Activated CD8-positive, alpha-beta memory T cell treated with anti-CD3 and anti-CD28 coated beads for 4 hours (primary cell): ENCODE data around the gene TBC1D2B.

ENCODE experiments used
- DNase-seq, 2 donors: peaks; one replicate each; pipeline ENCODE4 v3.0.0-alpha.2; 2020; ENCODE audit warnings: low read depth in 2 of 2

The TBC1D2B gene

GRCh38 chr15:78097667-78098066, 20.2 kb upstream of the TBC1D2B start:
- no peak for DNase-seq

GRCh38 chr15:78093242-78094020, 15.9 kb upstream of the TBC1D2B start:
- DNase-seq = no peak

DNA sequence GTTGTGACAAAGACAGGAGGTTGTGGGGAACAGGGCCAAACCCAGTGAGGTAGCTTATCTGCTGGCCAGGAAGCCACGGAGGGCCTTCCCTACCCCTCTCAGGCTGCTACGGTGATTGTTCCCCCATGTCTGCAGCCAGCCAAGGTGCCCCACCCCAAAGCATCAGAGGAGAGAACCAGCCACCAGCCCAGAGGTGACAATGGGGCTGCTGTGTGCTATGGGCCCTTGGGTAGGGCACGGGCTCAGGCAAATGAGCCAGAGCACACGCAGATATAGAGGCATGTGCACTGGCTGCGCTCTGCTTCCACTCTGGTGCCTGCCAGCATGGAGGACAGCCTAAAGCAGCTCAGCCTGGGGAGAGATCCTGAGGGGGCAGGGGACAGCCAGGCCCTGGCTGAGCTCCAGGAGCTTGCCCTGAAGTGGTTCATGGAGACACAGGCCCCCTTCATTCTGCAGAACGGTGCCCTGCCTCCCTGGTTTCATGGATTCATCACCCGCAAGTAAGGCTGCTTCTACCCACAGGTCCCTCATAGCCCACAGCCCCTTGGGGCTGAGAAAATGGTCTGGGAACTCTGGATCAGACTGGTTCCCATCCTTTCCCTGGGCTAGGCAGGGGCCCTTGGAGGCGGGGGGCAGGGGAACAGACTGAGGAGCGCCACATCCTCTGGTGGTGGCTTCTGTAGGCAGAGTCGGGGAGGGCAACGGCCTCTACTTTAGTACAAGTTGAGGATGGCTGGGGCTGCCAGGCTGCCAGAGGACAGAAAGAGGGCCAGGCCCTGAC, 14.9 kb upstream of the TBC1D2B start, which contains the start of gene SH2D7:
TSS of gene SH2D7 (plus strand) at position 301 of the 781 bp plus-strand sequence. CDS start at position 325, 24 bp downstream.
- DNase-seq = no peak

DNA sequence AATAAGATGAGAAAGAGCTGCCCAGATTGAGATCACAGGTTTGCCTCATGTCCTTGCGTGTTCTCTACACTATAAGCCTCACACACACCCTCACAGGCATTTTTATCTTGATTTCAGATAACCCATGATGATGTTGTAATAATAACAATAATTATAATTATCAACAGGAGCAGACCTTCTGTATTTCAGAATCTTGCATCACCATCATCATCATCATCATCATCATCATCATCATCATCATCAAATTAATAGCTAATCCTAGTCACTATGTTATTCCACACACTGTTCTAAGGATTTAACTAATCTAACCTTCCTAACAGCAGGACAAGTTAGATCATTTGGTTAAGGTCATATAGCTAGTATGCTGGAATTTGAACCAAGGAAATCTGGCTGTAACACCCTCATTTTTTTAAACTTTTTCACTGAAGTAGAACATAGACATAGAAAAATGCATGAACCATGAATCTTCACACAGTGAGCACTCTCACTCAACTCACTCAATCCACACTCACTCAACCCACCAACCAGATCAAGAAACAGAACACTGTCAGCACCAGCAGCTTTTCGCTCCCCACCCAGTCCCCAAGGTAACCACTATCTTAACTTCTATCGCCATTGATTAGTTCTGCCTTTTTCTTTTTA, 13.0 kb upstream of the TBC1D2B start:
- no peak for DNase-seq

DNA sequence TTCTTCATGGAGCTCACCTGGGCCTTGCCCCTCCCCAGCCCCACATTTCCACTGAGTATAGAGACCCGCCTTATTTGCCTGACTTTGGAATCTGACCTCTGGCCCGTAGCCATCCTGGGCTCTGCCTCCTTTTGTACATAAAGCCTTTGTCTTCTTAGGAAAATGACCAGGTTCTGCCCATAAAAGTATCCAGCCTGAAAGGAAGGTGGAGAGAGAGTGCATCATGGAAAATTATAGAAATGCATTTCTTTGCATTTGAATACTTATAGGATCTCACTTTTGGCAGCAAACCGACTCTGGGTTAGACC, 11.2 kb upstream of the TBC1D2B start:
- no peak for DNase-seq

- DNase-seq = no peak
These were observed 10.7 kb upstream of the TBC1D2B start for GRCh38 chr15:78087951-78088772.

- DNase-seq = no peak
These were observed 8.4 kb upstream of the TBC1D2B start for GRCh38 chr15:78085928-78086327.

- DNase-seq = no peak
These were observed 6.9 kb upstream of the TBC1D2B start for GRCh38 chr15:78084449-78084750.

DNA sequence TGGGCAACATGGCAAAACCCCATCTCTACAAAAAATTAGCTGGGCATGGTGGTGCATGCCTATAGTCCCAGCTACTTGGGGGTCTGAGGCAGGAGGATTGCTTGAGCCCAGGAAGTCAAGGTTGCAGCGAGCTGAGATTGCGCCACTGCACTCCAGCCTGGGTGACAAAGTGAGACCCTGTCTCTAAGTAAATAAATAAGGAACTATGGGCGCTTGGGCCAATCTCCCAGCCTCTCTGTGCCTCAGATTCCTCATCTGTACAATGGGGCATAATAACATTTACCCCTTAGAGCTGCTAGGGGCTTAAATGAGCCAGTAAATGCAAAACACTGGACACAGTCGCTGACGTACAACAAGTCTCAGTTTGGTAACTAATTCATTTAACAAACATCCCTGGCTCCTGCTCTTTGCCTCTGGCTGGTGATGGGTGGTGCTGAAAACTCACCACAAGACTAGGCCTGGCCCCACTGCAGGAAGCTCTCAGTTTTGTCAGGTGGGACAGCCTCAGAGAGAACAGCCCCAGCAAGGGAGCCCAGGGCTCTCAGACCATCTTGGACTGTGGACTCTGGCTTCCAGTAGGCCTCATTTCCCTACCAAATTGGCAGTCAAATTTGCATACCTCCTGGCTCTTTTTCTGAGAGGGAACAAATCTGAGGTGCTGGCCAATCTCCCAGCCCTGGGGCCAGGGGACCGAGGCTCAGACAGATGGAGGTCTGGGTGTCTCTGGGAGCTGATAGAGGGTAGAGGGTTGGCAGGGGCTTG, 6.4 kb upstream of the TBC1D2B start:
- no peak for DNase-seq

DNA sequence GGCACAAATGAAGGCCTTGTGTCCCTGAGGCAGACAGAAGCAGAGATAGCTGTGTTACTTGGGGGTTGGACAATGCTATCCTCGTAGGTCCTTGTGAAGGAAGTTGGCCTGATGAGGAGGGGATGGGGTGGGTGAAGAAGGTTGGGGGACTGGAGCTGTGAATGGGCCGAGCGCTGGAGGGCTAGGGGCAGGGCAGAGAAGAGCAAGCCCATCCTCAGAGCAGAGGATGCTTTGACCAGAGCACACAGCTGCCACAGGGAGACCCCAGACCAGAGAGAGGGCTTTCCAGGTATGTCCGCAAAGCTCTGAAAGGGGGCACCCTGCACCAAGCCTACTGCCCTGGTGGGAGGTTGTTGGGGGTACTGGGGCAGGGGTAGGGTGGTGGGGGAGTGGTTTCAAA, 5.7 kb upstream of the TBC1D2B start:
- DNase-seq = no peak

DNA sequence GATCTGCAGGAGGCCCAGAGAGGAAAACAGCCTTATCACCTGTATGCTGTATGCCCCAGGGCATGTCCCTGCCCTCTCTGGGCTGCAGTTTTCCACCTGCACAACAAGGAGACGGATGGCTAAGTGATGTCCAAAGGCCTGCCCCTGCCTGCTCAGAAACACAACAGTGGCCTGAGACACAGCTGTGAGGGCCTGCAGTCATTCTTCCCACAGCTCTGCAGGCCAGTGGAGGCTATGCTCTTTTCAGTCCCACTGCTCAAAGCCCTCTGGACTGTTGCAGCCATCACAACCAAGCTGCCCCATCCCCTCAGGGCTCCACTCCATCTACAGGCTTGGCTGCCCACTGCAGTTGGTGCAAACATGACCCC, 5.2 kb upstream of the TBC1D2B start:
- DNase-seq = no peak

- DNase-seq = no peak
These were observed 4.7 kb upstream of the TBC1D2B start for GRCh38 chr15:78082106-78082742.

- no peak for DNase-seq
These were observed 2.6 kb upstream of the TBC1D2B start for GRCh38 chr15:78080088-78080460.

GRCh38 chr15:78079298-78080087, 2.0 kb upstream of the TBC1D2B start:
- DNase-seq = no peak

DNA sequence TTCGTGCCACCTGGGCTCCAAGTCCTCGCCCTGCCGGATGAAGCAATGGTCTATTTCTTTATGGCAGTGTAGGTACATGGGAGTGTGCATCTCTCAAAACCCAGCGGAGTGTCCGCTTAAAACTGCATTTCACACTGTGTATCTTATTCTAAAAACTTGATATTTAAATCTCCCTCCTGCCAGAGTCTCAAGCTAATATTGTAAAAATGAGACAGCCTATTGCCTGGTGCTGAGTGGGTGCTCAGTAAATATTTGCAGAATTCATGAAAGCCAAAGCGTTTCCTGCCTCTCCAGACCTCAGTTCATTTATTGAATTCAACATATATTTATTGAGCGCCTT, 330 bp upstream of the TBC1D2B start:
- no peak for DNase-seq

GRCh38 chr15:78076231-78077052, 1.1 kb downstream of the TBC1D2B start:
- no peak for DNase-seq

- DNase-seq = no peak
These were observed 1.9 kb downstream of the TBC1D2B start for GRCh38 chr15:78075490-78076230.

- no peak for DNase-seq
These were observed 4.3 kb downstream of the TBC1D2B start for GRCh38 chr15:78073046-78073787.
